Tibial artery (tissue), 4 donors: Measurements from ENCODE around the gene AHRR.
A peak's percentile ranks its signal among the peaks of the same experiment; 100 is the strongest.

Experiments used
- DNase-seq, 2 donors: peaks; one replicate each; pipeline ENCODE4 v3.0.0-alpha.2; 2019
- H3K27ac ChIP-seq, 2 donors: fragments of 200-600 bp; sonication (generic) in 1 of 2; 1 replicate in 1 of 2; 2 replicates in 1 of 2; pipeline ENCODE4 v1.5.1; 2018 to 2019; ENCODE audit warnings: mild to moderate bottlenecking in 1 of 2
- H3K27me3 ChIP-seq, 2 donors: fragments of 200-600 bp; sonication (generic) in 1 of 2; one replicate each; pipeline versions ENCODE4 v1.5.1 to v1.6.0; 2016 to 2019
- H3K36me3 ChIP-seq, 3 donors: fragments of 200-600 bp; sonication (generic) in 2 of 3; one replicate each; pipeline ENCODE4 v1.5.1; 2016 to 2019; ENCODE audit warnings: mild to moderate bottlenecking in 2 of 3
- H3K4me1 ChIP-seq, 4 donors: fragments of 200-600 bp; sonication (generic) in 2 of 4; 1 replicate in 3 of 4; 2 replicates in 1 of 4; pipeline ENCODE4 v1.5.1; 2016 to 2019
- H3K4me3 ChIP-seq, 2 donors: fragments of 200-600 bp; sonication (generic) in 1 of 2; 1 replicate in 1 of 2; 2 replicates in 1 of 2; pipeline ENCODE4 v1.5.1; 2018 to 2019; ENCODE audit warnings: mild to moderate bottlenecking in 2 of 2
- H3K9me3 ChIP-seq, 3 donors: fragments of 200-600 bp; sonication (generic) in 1 of 3; one replicate each; pipeline ENCODE4 v1.5.1; 2016 to 2019
- CTCF ChIP-seq, 2 experiments: fragments of 200-600 bp in 1 of 2; fragments of 450-650 bp in 1 of 2; IDR thresholded peaks; one replicate each; pipeline ENCODE4 v1.5.1; 2017 to 2019; ENCODE audit warnings: antibody characterized with exemption in 2 of 2, mild to moderate bottlenecking in 1 of 2, moderate library complexity in 1 of 2
- intact Hi-C: fragments of 100-400 bp; cut with DNase I; formaldehyde crosslinking; loops from one replicate; pipeline ENCODE4 v1.15.0; 2023; ENCODE audit warnings: low total_unique reads

The AHRR gene

GRCh38 chr5:439636-440035 lies 118.1 kb downstream of the AHRR start:
- TF ChIP-seq CTCF (IDR thresholded peaks at IDR 0.05) = no peak
- H3K27ac ChIP-seq = no peak overlapping the region
- no peaks in the 10 kb centered on the region for H3K9me3 ChIP-seq
- peaks cover 0 to 22% (median 17%) of the 10 kb centered on the region in 4 donors for H3K4me1 ChIP-seq
- DNase-seq = peak; percentile 2 to 53
- peaks cover 0 to 29% of the 10 kb centered on the region in 2 donors for H3K27me3 ChIP-seq
- intact Hi-C loops = no loop called here
- no peak overlapping the region for H3K4me3 ChIP-seq
- H3K36me3 ChIP-seq = no peaks in the 10 kb centered on the region

- Histone ChIP-seq H3K9me3 (no peaks in the 10 kb centered on the region), H3K36me3 (peaks cover 0 to under 1% (median 0%) of the 10 kb centered on the region in 3 donors), H3K4me3 (no peak overlapping the region), H3K4me1 (peaks cover 0 to 23% (median 17%) of the 10 kb centered on the region in 4 donors), H3K27ac (no peak overlapping the region), H3K27me3 (peaks cover 0 to 25% of the 10 kb centered on the region in 2 donors)
- peak in 1 of 2 donors; percentile 6 for DNase-seq
- intact Hi-C loops = no loop called here
- no peak for TF ChIP-seq CTCF (IDR thresholded peaks at IDR 0.05)
Measured at GRCh38 chr5:440401-441201, 119.1 kb downstream of the AHRR start.

- intact Hi-C loops = no loop called here
- Histone ChIP-seq H3K27me3 (peaks cover 0 to 13% of the 10 kb centered on the region in 2 donors), H3K9me3 (no peaks in the 10 kb centered on the region), H3K4me3 (peak overlapping the region; percentile 75 to 99), H3K4me1 (peaks cover 0 to 23% (median 17%) of the 10 kb centered on the region in 4 donors), H3K27ac (no peak overlapping the region), H3K36me3 (peaks cover under 1 to 13% (median 6%) of the 10 kb centered on the region in 3 donors)
- no peak for DNase-seq
- TF ChIP-seq CTCF (IDR thresholded peaks at IDR 0.05) = no peak
Measured at GRCh38 chr5:441996-442334, 120.5 kb downstream of the AHRR start.

GRCh38 chr5:442335-443238 lies 121.1 kb downstream of the AHRR start, which contains the start of gene EXOC3:
Gene EXOC3 (plus strand): TSS chr5:443176. CDS start chr5:446206, 3,030 bp downstream.
- intact Hi-C loops = no loop called here
- DNase-seq = peak; percentile 55 to 81
- Histone ChIP-seq H3K36me3 (peaks cover 6 to 20% (median 13%) of the 10 kb centered on the region in 3 donors), H3K27ac (peak within 1 kb of the TSS; percentile 78 to 94), H3K27me3 (peaks cover 0 to 7% of the 10 kb centered on the region in 2 donors), H3K4me3 (peak within 1 kb of the TSS; percentile 75 to 99), H3K9me3 (no peaks in the 10 kb centered on the region), H3K4me1 (peaks cover 0 to 23% (median 17%) of the 10 kb centered on the region in 4 donors)
- no peak for TF ChIP-seq CTCF (IDR thresholded peaks at IDR 0.05)

GRCh38 chr5:443239-444151 lies 122.0 kb downstream of the AHRR start:
- intact Hi-C loops = no loop called here
- TF ChIP-seq CTCF (IDR thresholded peaks at IDR 0.05) = no peak
- Histone ChIP-seq H3K9me3 (no peaks in the 10 kb centered on the region), H3K36me3 (peaks cover 14 to 29% (median 22%) of the 10 kb centered on the region in 3 donors), H3K4me1 (peaks cover 0 to 26% (median 17%) of the 10 kb centered on the region in 4 donors), H3K27me3 (peaks cover 0 to under 1% of the 10 kb centered on the region in 2 donors), H3K4me3 (peak overlapping the region; percentile 75 to 99), H3K27ac (peak overlapping the region; percentile 78 to 94)
- peak; percentile 18 to 68 for DNase-seq
